HEK293 (cell line): ENCODE results near the gene MASP1.
A peak's percentile ranks its signal among the peaks of the same experiment; 100 is the strongest.

Experiments
- CTCF ChIA-PET: fragments of 350-600 bp; formaldehyde crosslinking; extraction: SDS; loops from one replicate; lab custom pipeline; 2021; ENCODE audit warnings: antibody characterized with exemption; lab: Yijun Ruan, JAX
- POLR2A ChIA-PET: fragments of 300-600 bp; formaldehyde crosslinking; extraction: SDS; loops from one replicate; lab custom pipeline; 2020; ENCODE audit warnings: antibody characterized with exemption, inconsistent platforms; lab: Yijun Ruan, JAX
- H3K27ac ChIP-seq: fragments of 200-500 bp; sonication (Bioruptor generic); 2 replicates; pipeline ENCODE4 v1.5.1; 2014; ENCODE audit warnings: low read depth, low read length, control low read depth, inconsistent platforms; ENCODE audit errors: extremely low read depth
- H3K36me3 ChIP-seq, 2 experiments: fragments of 200-500 bp in 1 of 2; sonication (Bioruptor generic) in 1 of 2; 1 replicate in 1 of 2; 2 replicates in 1 of 2; pipeline ENCODE4 v1.5.1; 2014 to 2017; ENCODE audit warnings: inconsistent platforms in 2 of 2, low read length in 2 of 2; ENCODE audit not compliant: control insufficient read depth in 2 of 2, insufficient read depth in 1 of 2
- H3K4me1 ChIP-seq: fragments of 200-500 bp; sonication (Bioruptor generic); 2 replicates; pipeline ENCODE4 v1.5.1; 2014; ENCODE audit warnings: mild to moderate bottlenecking, low read length, inconsistent platforms; ENCODE audit not compliant: control insufficient read depth, insufficient read depth
- H3K4me3 ChIP-seq: 2 replicates; pipeline ENCODE4 v1.5.1; 2011; ENCODE audit warnings: low read depth, mild to moderate bottlenecking, control low read depth, low read length, moderate library complexity
- H3K9me3 ChIP-seq: fragments of 200-500 bp; sonication (Bioruptor generic); 2 replicates; pipeline ENCODE4 v1.5.1; 2014; ENCODE audit warnings: low read depth, low read length, inconsistent platforms; ENCODE audit not compliant: control insufficient read depth, insufficient read depth
- PRDM1 ChIP-seq: fragments of 450-650 bp; formaldehyde crosslinking; IDR thresholded peaks from 2 replicates; pipeline ENCODE4; 2016; ENCODE audit warnings: missing biosample characterization, missing genetic modification characterization
- PRDM10 ChIP-seq: fragments of 450-650 bp; formaldehyde crosslinking; IDR thresholded peaks from 2 replicates; pipeline ENCODE4 v1.5.1; 2016; ENCODE audit warnings: missing biosample characterization, missing genetic modification characterization
- REST ChIP-seq: fragments of 450-650 bp; formaldehyde crosslinking; IDR thresholded peaks from 2 replicates; pipeline ENCODE4 v1.5.1; 2016; ENCODE audit warnings: missing biosample characterization, missing genetic modification characterization
- SCRT2 ChIP-seq: fragments of 450-650 bp; formaldehyde crosslinking; IDR thresholded peaks from 2 replicates; pipeline ENCODE4 v1.5.1; 2016; ENCODE audit warnings: missing biosample characterization, missing genetic modification characterization
- TCF7L2 ChIP-seq: IDR thresholded peaks from 2 replicates; pipeline ENCODE4 v1.6.1; 2011; ENCODE audit warnings: low read depth, mild to moderate bottlenecking, inconsistent platforms, low read length, moderate library complexity, borderline replicate concordance
- ZBTB17 ChIP-seq: fragments of 450-650 bp; formaldehyde crosslinking; IDR thresholded peaks from 2 replicates; pipeline ENCODE4 v1.5.1; 2016; ENCODE audit warnings: missing biosample characterization, missing genetic modification characterization
- ZNF280D ChIP-seq: fragments of 450-650 bp; formaldehyde crosslinking; IDR thresholded peaks from 2 replicates; pipeline ENCODE4 v1.5.1; 2016; ENCODE audit warnings: missing biosample characterization, missing genetic modification characterization
- ZNF366 ChIP-seq: fragments of 450-650 bp; formaldehyde crosslinking; conservative IDR thresholded peaks from 2 replicates; pipeline ENCODE4 v1.5.1; 2016; ENCODE audit warnings: missing biosample characterization, missing genetic modification characterization
- ZNF37A ChIP-seq: fragments of 450-650 bp; IDR thresholded peaks from 2 replicates; pipeline ENCODE4 v1.5.1; 2018; ENCODE audit warnings: missing biosample characterization, missing genetic modification characterization
- ZNF658 ChIP-seq: fragments of 450-650 bp; formaldehyde crosslinking; IDR thresholded peaks from 2 replicates; pipeline ENCODE4; 2016; ENCODE audit warnings: missing biosample characterization, missing genetic modification characterization
- TF ChIP-seq, protein P1 (sequence below): fragments of 450-650 bp; formaldehyde crosslinking; IDR thresholded peaks from 2 replicates; pipeline ENCODE4 v1.5.1; 2017; ENCODE audit warnings: missing biosample characterization, missing genetic modification characterization

MASP1 gene, protein sequence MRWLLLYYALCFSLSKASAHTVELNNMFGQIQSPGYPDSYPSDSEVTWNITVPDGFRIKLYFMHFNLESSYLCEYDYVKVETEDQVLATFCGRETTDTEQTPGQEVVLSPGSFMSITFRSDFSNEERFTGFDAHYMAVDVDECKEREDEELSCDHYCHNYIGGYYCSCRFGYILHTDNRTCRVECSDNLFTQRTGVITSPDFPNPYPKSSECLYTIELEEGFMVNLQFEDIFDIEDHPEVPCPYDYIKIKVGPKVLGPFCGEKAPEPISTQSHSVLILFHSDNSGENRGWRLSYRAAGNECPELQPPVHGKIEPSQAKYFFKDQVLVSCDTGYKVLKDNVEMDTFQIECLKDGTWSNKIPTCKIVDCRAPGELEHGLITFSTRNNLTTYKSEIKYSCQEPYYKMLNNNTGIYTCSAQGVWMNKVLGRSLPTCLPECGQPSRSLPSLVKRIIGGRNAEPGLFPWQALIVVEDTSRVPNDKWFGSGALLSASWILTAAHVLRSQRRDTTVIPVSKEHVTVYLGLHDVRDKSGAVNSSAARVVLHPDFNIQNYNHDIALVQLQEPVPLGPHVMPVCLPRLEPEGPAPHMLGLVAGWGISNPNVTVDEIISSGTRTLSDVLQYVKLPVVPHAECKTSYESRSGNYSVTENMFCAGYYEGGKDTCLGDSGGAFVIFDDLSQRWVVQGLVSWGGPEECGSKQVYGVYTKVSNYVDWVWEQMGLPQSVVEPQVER

GRCh38 chr3:187291512-187292132 lies at the start of gene MASP1:
MASP1 (minus strand) TSS chr3:187291737; CDS start chr3:187291632, 105 bp downstream.
- no peaks in the 10 kb centered on the region for H3K9me3 ChIP-seq
- H3K4me3 ChIP-seq = no peak within 1 kb of the TSS
- TF ChIP-seq PRDM1 (tag by site-specific recombination) (peak; percentile 82), ZNF37A (tag by site-specific recombination) (no peak), PRDM10 (tag by site-specific recombination) (0 out of 2 replicates have a peak, but pooled peaks have one; percentile 23), ZNF366 (tag by site-specific recombination) (no peak), ZNF658 (tag by site-specific recombination) (no peak), SCRT2 (tag by site-specific recombination) (0 out of 2 replicates have a peak, but pooled peaks have one; percentile 15), ZBTB17 (tag by site-specific recombination) (0 out of 2 replicates have a peak, but pooled peaks have one; percentile 37), TCF7L2 (no peak)
- TF ChIP-seq, protein P1, sequence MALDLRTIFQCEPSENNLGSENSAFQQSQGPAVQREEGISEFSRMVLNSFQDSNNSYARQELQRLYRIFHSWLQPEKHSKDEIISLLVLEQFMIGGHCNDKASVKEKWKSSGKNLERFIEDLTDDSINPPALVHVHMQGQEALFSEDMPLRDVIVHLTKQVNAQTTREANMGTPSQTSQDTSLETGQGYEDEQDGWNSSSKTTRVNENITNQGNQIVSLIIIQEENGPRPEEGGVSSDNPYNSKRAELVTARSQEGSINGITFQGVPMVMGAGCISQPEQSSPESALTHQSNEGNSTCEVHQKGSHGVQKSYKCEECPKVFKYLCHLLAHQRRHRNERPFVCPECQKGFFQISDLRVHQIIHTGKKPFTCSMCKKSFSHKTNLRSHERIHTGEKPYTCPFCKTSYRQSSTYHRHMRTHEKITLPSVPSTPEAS (tag by site-specific recombination) = peak; percentile 85
- no peak within 1 kb of the TSS for H3K27ac ChIP-seq
- H3K36me3 ChIP-seq = no peaks in the 10 kb centered on the region
- no peaks in the 10 kb centered on the region for H3K4me1 ChIP-seq
- POLR2A ChIA-PET = no interaction called here
- CTCF ChIA-PET = interaction anchor here (0.5 to 0.6 kb wide), 2 partner anchors 325 to 509 kb away, joined by 3 read pairs; no protein-coding TSS in a partner anchor

GRCh38 chr3:187340578-187340977 lies 49.0 kb upstream of the MASP1 start:
- no peaks in the 10 kb centered on the region for H3K4me1 ChIP-seq
- ChIA-PET CTCF (interaction anchor here (1.0 to 1.3 kb wide), 4 partner anchors 22 to 339 kb away, joined by 3 to 11 read pairs (median 4); no protein-coding TSS in a partner anchor), POLR2A (no interaction called here)
- no peak overlapping the region for H3K27ac ChIP-seq
- H3K36me3 ChIP-seq = no peaks in the 10 kb centered on the region
- H3K4me3 ChIP-seq = no peak overlapping the region
- H3K9me3 ChIP-seq = no peaks in the 10 kb centered on the region
- TF ChIP-seq REST (tag by site-specific recombination) (peak; percentile 75; the same call in 1 of the 2 replicates), ZNF280D (tag by site-specific recombination) (no peak)
